Liver (tissue), 9 donors: ENCODE results near the gene IL4. TPM values are rescaled to one million over a fixed set of nuclear protein-coding genes. Genes with fewer than 3 reads are reported as not detected.
"Not testable (repeated sequence)": the region's sequence is repeated elsewhere in the genome, so short reads cannot be mapped to it uniquely, and the experiment has no call there.

Experiments used
- DNase-seq: peaks from one replicate; pipeline ENCODE4 v3.0.0-alpha.2; 2017; ENCODE audit warnings: low spot score
- H3K27ac ChIP-seq, 2 donors: one replicate each; pipeline ENCODE4 v1.7.0; 2013; ENCODE audit warnings: inconsistent platforms in 2 of 2, low read length in 2 of 2, control low read depth in 1 of 2, low read depth in 1 of 2, mild to moderate bottlenecking in 1 of 2
- H3K27me3 ChIP-seq, 4 donors: one replicate each; pipeline versions ENCODE4 v1.6.1 to v1.7.0; 2013; ENCODE audit warnings: low read length in 3 of 4, inconsistent platforms in 1 of 4, mild to moderate bottlenecking in 1 of 4, moderate library complexity in 1 of 4; ENCODE audit not compliant: control insufficient read depth in 4 of 4, insufficient read depth in 4 of 4
- H3K36me3 ChIP-seq, 4 donors: one replicate each; pipeline versions ENCODE4 v1.6.1 to v1.7.0; 2013; ENCODE audit warnings: low read length in 3 of 4, mild to moderate bottlenecking in 3 of 4, low read depth in 1 of 4, moderate library complexity in 1 of 4; ENCODE audit not compliant: control insufficient read depth in 4 of 4, insufficient read depth in 3 of 4
- H3K4me1 ChIP-seq, 4 donors: one replicate each; pipeline versions ENCODE4 v1.6.1 to v1.7.0; 2013; ENCODE audit warnings: low read length in 3 of 4, mild to moderate bottlenecking in 3 of 4, moderate library complexity in 1 of 4; ENCODE audit not compliant: control insufficient read depth in 4 of 4, insufficient read depth in 4 of 4
- H3K4me3 ChIP-seq, 3 donors: one replicate each; pipeline versions ENCODE4 v1.6.1 to v1.7.0; 2013; ENCODE audit warnings: low read length in 3 of 3, control low read depth in 1 of 3, low read depth in 1 of 3, mild to moderate bottlenecking in 1 of 3
- H3K9ac ChIP-seq, 2 donors: one replicate each; pipeline ENCODE4 v1.7.0; 2013; ENCODE audit warnings: low read length in 2 of 2, mild to moderate bottlenecking in 2 of 2, moderate library complexity in 2 of 2, control low read depth in 1 of 2, low read depth in 1 of 2
- H3K9me3 ChIP-seq, 4 donors: one replicate each; pipeline versions ENCODE4 v1.6.1 to v1.7.0; 2013; ENCODE audit warnings: low read length in 3 of 4; ENCODE audit not compliant: control insufficient read depth in 4 of 4
- CTCF ChIP-seq: fragments of 150-350 bp; IDR thresholded peaks from 2 replicates; pipeline ENCODE4 v1.5.1; 2017; ENCODE audit warnings: improper control_type of control experiment, low read depth, low read length; ENCODE audit not compliant: missing input control
- EGR1 ChIP-seq, 2 donors: IDR thresholded peaks; 2 replicates each; pipeline ENCODE4 v1.6.1; 2016 to 2018; ENCODE audit warnings: antibody characterized with exemption in 2 of 2, low read depth in 2 of 2
- FOXA1 ChIP-seq: IDR thresholded peaks from 2 replicates; pipeline ENCODE4 v1.6.1; 2016; ENCODE audit warnings: antibody characterized with exemption
- FOXA2 ChIP-seq: IDR thresholded peaks from 2 replicates; pipeline ENCODE4 v1.6.1; 2016; ENCODE audit warnings: antibody characterized with exemption
- GABPA ChIP-seq, 2 donors: IDR thresholded peaks in 1 of 2; conservative IDR thresholded peaks in 1 of 2; 2 replicates each; pipeline ENCODE4 v1.6.1; 2016; ENCODE audit warnings: antibody characterized with exemption in 2 of 2, mild to moderate bottlenecking in 1 of 2, moderate library complexity in 1 of 2
- HNF4A ChIP-seq, 2 donors: conservative IDR thresholded peaks; 2 replicates each; pipeline ENCODE4 v1.6.1; 2016; ENCODE audit warnings: antibody characterized with exemption in 2 of 2, mild to moderate bottlenecking in 2 of 2
- HNF4G ChIP-seq: IDR thresholded peaks from 2 replicates; pipeline ENCODE4 v1.6.1; 2016; ENCODE audit warnings: antibody characterized with exemption
- NR2F2 ChIP-seq: IDR thresholded peaks from 2 replicates; pipeline ENCODE4 v1.6.1; 2016; ENCODE audit warnings: antibody characterized with exemption
- RAD21 ChIP-seq, 2 donors: IDR thresholded peaks; 2 replicates each; pipeline ENCODE4 v1.6.1; 2016; ENCODE audit warnings: antibody characterized with exemption in 2 of 2, mild to moderate bottlenecking in 2 of 2
- REST ChIP-seq: IDR thresholded peaks from 2 replicates; pipeline ENCODE4 v1.6.1; 2016; ENCODE audit warnings: antibody characterized with exemption, mild to moderate bottlenecking
- RXRA ChIP-seq, 2 donors: IDR thresholded peaks; 2 replicates each; pipeline ENCODE4 v1.6.1; 2017 to 2018; ENCODE audit warnings: antibody characterized with exemption in 2 of 2, mild to moderate bottlenecking in 1 of 2
- SP1 ChIP-seq: IDR thresholded peaks from 2 replicates; pipeline ENCODE4 v1.6.1; 2018; ENCODE audit warnings: antibody characterized with exemption, mild to moderate bottlenecking
- TAF1 ChIP-seq: conservative IDR thresholded peaks from 2 replicates; pipeline ENCODE4 v1.6.1; 2016; ENCODE audit warnings: antibody characterized with exemption, mild to moderate bottlenecking
- ZBTB33 ChIP-seq: IDR thresholded peaks from 2 replicates; pipeline ENCODE4 v1.6.1; 2016; ENCODE audit warnings: antibody characterized with exemption
- WGBS: extraction: QIAGEN DNeasy Blood & Tissue Kit; methylation state at CpG from one replicate; pipeline ENCODE4 v1.1.7; 2013; 5-methylcytosine and 5-hydroxymethylcytosine counted together
- polyA plus RNA-seq, 2 donors: library from polyadenylated mRNA; stranded (reverse) in 1 of 2; unstranded in 1 of 2; fragments of 200-250 nt in 1 of 2; fragments of >200 nt in 1 of 2; fragmentation: Nextera tagmentation in 1 of 2; extraction: Ambion mirVana in 1 of 2; gene quantifications; one replicate each; pipeline versions ENCODE4 v1.2.1 to v1.2.3, GENCODE V29; 2013 to 2015
- total RNA-seq, 2 donors: library from RNA; depleted of rRNA; stranded (reverse); fragments of >200 nt; gene quantifications; one replicate each; pipeline ENCODE4 v1.2.3, GENCODE V29; 2014
- TF ChIP-seq, protein P1 (sequence below): IDR thresholded peaks from 2 replicates; pipeline ENCODE4 v1.6.1; 2016; ENCODE audit warnings: antibody characterized with exemption
- TF ChIP-seq, protein P2 (sequence below): IDR thresholded peaks from 2 replicates; pipeline ENCODE4 v1.6.1; 2016; ENCODE audit warnings: antibody characterized with exemption
- donor health status: healthy.
- donor health status: healthy.
- donor health status: healthy.
- donor health status: healthy.
- donor health status: healthy.

The IL4 gene
- total and polyA plus RNA-seq, 4 donors, result not detected

DNA sequence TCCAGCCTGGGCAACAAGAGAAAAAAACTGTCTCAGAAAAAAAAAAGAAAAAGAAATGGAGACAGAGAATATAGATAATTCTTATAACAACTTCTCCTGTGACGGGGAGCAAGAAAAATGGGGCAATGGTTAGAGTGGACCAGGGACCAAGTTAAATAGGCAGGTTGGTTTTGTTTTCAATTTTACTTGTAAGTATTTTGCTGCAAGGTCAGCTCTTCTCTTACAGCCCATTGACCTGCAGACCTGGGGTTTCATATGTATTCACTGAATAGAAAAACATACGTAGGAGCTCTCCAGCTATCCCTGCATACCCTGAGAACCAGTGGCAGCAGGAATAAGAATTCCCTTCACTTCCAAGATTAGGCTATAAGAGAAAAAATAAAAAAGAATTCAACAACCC lies 45.0 kb upstream of the IL4 start:
- Histone ChIP-seq H3K9me3 (no peaks in the 10 kb centered on the region), H3K9ac (no peak overlapping the region), H3K4me1 (no peaks in the 10 kb centered on the region), H3K4me3 (no peak overlapping the region), H3K27ac (no peak overlapping the region), H3K27me3 (no peaks in the 10 kb centered on the region), H3K36me3 (peaks cover 2 to 17% (median 8%) of the 10 kb centered on the region in 4 donors)
- DNase-seq, result no peak
- TF ChIP-seq EGR1 (IDR thresholded peaks at IDR 0.05; ENCODE audit: low read depth in 2 of 2) (no peak), TAF1 (no peak), REST (no peak), FOXA2 (no peak), CTCF (no peak), ZBTB33 (no peak), HNF4G (no peak), GABPA (IDR thresholded peaks at IDR 0.05 in 1 of 2, conservative IDR thresholded peaks at IDR 0.05 in 1 of 2) (no peak), NR2F2 (no peak), FOXA1 (no peak), SP1 (no peak), RXRA (IDR thresholded peaks at IDR 0.05) (no peak), HNF4A (conservative IDR thresholded peaks at IDR 0.05) (no peak)
- TF ChIP-seq, protein P1, sequence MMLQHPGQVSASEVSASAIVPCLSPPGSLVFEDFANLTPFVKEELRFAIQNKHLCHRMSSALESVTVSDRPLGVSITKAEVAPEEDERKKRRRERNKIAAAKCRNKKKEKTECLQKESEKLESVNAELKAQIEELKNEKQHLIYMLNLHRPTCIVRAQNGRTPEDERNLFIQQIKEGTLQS, result no peak
- TF ChIP-seq, protein P2, sequence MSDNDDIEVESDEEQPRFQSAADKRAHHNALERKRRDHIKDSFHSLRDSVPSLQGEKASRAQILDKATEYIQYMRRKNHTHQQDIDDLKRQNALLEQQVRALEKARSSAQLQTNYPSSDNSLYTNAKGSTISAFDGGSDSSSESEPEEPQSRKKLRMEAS, result no peak
- WGBS, result 95% methylated on average over 2 of the region's 2 CpGs

DNA sequence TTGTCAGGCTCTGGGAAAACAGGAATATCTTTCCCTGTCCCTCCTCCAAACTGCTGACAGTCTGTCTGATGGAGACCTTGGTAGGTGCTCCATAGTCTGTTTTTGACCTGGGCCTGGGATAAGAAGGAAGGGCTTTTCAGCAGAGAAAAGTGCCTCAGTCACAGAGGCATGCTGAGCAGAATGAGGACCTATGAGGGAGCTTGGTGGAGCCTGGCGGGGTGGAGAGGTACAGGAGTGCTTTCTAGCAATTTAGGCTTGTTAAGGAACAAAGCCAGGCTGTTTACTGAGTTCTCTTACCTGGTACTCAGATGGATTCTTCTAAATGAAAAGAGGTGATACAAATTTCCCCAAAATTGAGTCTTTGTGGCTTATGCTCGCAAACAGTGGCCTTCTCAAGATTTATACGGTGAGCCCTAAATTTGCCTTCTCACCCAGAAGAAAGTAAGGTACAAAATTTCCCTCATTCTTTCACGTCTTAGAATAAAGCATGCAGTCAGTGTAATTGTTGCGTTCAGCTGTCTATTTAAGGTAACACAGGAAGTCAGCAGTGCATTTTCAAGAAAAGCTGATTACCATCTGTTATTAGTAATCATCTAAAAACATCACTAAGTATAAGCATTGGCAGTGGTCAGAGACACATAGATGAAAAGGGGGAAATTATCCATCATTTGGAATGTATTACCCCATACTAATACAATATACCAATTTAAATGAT lies 44.4 kb upstream of the IL4 start:
- peaks cover 2 to 17% (median 7%) of the 10 kb centered on the region in 4 donors for H3K36me3 ChIP-seq
- no peak for DNase-seq
- H3K4me3 ChIP-seq, result no peak overlapping the region
- TF ChIP-seq GABPA (IDR thresholded peaks at IDR 0.05 in 1 of 2, conservative IDR thresholded peaks at IDR 0.05 in 1 of 2) (no peak), TAF1 (no peak), HNF4G (no peak), NR2F2 (no peak), RXRA (IDR thresholded peaks at IDR 0.05) (no peak), RAD21 (IDR thresholded peaks at IDR 0.05) (no peak)
- H3K4me1 ChIP-seq, result no peaks in the 10 kb centered on the region
- H3K9me3 ChIP-seq, result no peaks in the 10 kb centered on the region
- H3K9ac ChIP-seq, result no peak overlapping the region
- WGBS, result 94% methylated on average over 5 of the region's 5 CpGs
- H3K27ac ChIP-seq, result no peak overlapping the region
- no peaks in the 10 kb centered on the region for H3K27me3 ChIP-seq

GRCh38 chr5:132633587-132633986 lies 40.2 kb upstream of the IL4 start:
- not testable (repeated sequence) for H3K27me3 ChIP-seq, H3K9ac ChIP-seq, H3K4me1 ChIP-seq, DNase-seq, H3K4me3 ChIP-seq, H3K27ac ChIP-seq, H3K9me3 ChIP-seq
- 97% methylated on average over 4 of the region's 4 CpGs for WGBS
- peaks cover 4 to 33% (median 14%) of the 10 kb centered on the region in 4 donors for H3K36me3 ChIP-seq
